Central memory CD4-positive, alpha-beta T cell (primary cell): ENCODE data around the gene SEC14L1.

Experiments used
- DNase-seq: peaks from one replicate; pipeline ENCODE4 v3.0.0; 2022

Gene SEC14L1

GRCh38 chr17:77194179-77194578, 53.4 kb downstream of the SEC14L1 start:
- DNase-seq: no peak

GRCh38 chr17:77196251-77196650, 55.5 kb downstream of the SEC14L1 start:
- no peak for DNase-seq

GRCh38 chr17:77197115-77197514, 56.3 kb downstream of the SEC14L1 start:
- no peak for DNase-seq

- no peak for DNase-seq
These were observed 59.9 kb downstream of the SEC14L1 start for GRCh38 chr17:77200711-77201110.

GRCh38 chr17:77203436-77203835, 62.7 kb downstream of the SEC14L1 start:
- no peak for DNase-seq

- no peak for DNase-seq
These were observed 63.1 kb downstream of the SEC14L1 start for GRCh38 chr17:77203846-77204245.

GRCh38 chr17:77204536-77204935, 63.8 kb downstream of the SEC14L1 start:
- DNase-seq: no peak

GRCh38 chr17:77205396-77206125, 64.8 kb downstream of the SEC14L1 start:
- DNase-seq: no peak

GRCh38 chr17:77206158-77206956, 65.6 kb downstream of the SEC14L1 start:
- DNase-seq: no peak

GRCh38 chr17:77207689-77208216, 67.0 kb downstream of the SEC14L1 start:
- DNase-seq: no peak

GRCh38 chr17:77208217-77208808, 67.5 kb downstream of the SEC14L1 start:
- no peak for DNase-seq

GRCh38 chr17:77208856-77209255, 68.1 kb downstream of the SEC14L1 start:
- no peak for DNase-seq

- DNase-seq: no peak
These were observed 68.6 kb downstream of the SEC14L1 start for GRCh38 chr17:77209330-77209748.

- no peak for DNase-seq
These were observed 69.6 kb downstream of the SEC14L1 start for GRCh38 chr17:77210331-77210730.

- no peak for DNase-seq
These were observed 70.3 kb downstream of the SEC14L1 start for GRCh38 chr17:77210946-77211541.

GRCh38 chr17:77211681-77212080, 70.9 kb downstream of the SEC14L1 start:
- no peak for DNase-seq

GRCh38 chr17:77212081-77212832, 71.5 kb downstream of the SEC14L1 start:
- no peak for DNase-seq

- no peak for DNase-seq
These were observed 72.3 kb downstream of the SEC14L1 start for GRCh38 chr17:77212833-77213777.

GRCh38 chr17:77213778-77214132, 73.0 kb downstream of the SEC14L1 start:
- no peak for DNase-seq

GRCh38 chr17:77214328-77214727, 73.6 kb downstream of the SEC14L1 start:
- DNase-seq: no peak

GRCh38 chr17:77214743-77215142, 74.0 kb downstream of the SEC14L1 start:
- no peak for DNase-seq
